RWPE2 (cell line): ENCODE measurements around the gene FRAS1.

Experiments
- ATAC-seq: fragments of 200-7000 bp; cut with Tn5 transposase; 3 replicates; pipeline ENCODE4 v1.9.1; 2021; ENCODE audit warnings: low read depth
- DNase-seq: peaks from one replicate; pipeline ENCODE4 v3.0.0-alpha.2; 2020; ENCODE audit warnings: low spot score
- H3K27ac ChIP-seq: fragments of 450-650 bp; 2 replicates; pipeline ENCODE4 v1.5.1; 2017; ENCODE audit warnings: mild to moderate bottlenecking; ENCODE audit not compliant: poor library complexity, severe bottlenecking
- H3K27me3 ChIP-seq: fragments of 250-450 bp; sonication (Bioruptor Pico); 2 replicates; pipeline ENCODE4 v1.5.1; 2021; ENCODE audit warnings: mild to moderate bottlenecking, moderate library complexity; ENCODE audit not compliant: insufficient read depth, poor library complexity, severe bottlenecking
- H3K36me3 ChIP-seq: fragments of 250-450 bp; sonication (Bioruptor Pico); 2 replicates; pipeline ENCODE4 v1.5.1; 2020; ENCODE audit warnings: low read depth, mild to moderate bottlenecking, moderate library complexity
- H3K4me1 ChIP-seq: fragments of 250-450 bp; sonication (Bioruptor Pico); 2 replicates; pipeline ENCODE4 v1.5.1; 2021; ENCODE audit warnings: mild to moderate bottlenecking, moderate library complexity; ENCODE audit not compliant: insufficient read depth, poor library complexity, severe bottlenecking
- H3K4me3 ChIP-seq: fragments of 250-450 bp; sonication (Bioruptor Pico); 2 replicates; pipeline ENCODE4 v1.5.1; 2021; ENCODE audit warnings: mild to moderate bottlenecking, moderate library complexity; ENCODE audit not compliant: severe bottlenecking
- H3K9me3 ChIP-seq: fragments of 250-450 bp; sonication (Bioruptor Pico); 2 replicates; pipeline ENCODE4 v1.5.1; 2021; ENCODE audit warnings: mild to moderate bottlenecking, moderate library complexity; ENCODE audit not compliant: severe bottlenecking
- TF ChIP-seq, protein P1 (sequence below): fragments of 450-650 bp; IDR thresholded peaks from one replicate; pipeline ENCODE4 v1.5.1; 2017; ENCODE audit warnings: mild to moderate bottlenecking, moderate library complexity; ENCODE audit not compliant: poor library complexity, severe bottlenecking

The FRAS1 gene

DNA sequence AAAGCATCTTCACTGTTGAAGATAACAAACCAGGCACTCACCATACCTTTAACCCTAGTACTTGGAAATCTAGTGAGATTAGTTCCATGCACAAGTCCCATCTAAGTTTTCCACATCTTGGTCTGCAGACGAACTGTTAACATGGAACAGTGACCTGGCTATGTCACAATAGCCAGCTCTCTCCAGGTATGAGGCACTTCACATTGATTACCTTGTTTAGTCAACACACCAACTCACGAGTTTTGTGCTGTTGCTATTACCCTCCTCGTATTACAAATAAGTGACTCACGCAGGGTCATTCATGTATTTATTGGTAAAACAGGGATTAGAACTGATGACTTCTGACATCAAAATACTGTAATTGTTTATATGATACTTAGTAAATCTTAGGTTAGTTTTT, 36.4 kb upstream of the FRAS1 start:
- no peak for DNase-seq
- no peak overlapping the region for H3K4me3 ChIP-seq
- TF ChIP-seq, protein P1, sequence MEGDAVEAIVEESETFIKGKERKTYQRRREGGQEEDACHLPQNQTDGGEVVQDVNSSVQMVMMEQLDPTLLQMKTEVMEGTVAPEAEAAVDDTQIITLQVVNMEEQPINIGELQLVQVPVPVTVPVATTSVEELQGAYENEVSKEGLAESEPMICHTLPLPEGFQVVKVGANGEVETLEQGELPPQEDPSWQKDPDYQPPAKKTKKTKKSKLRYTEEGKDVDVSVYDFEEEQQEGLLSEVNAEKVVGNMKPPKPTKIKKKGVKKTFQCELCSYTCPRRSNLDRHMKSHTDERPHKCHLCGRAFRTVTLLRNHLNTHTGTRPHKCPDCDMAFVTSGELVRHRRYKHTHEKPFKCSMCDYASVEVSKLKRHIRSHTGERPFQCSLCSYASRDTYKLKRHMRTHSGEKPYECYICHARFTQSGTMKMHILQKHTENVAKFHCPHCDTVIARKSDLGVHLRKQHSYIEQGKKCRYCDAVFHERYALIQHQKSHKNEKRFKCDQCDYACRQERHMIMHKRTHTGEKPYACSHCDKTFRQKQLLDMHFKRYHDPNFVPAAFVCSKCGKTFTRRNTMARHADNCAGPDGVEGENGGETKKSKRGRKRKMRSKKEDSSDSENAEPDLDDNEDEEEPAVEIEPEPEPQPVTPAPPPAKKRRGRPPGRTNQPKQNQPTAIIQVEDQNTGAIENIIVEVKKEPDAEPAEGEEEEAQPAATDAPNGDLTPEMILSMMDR = no peak
- no peaks in the 10 kb centered on the region for H3K36me3 ChIP-seq
- H3K27me3 ChIP-seq = no peaks in the 10 kb centered on the region
- H3K4me1 ChIP-seq = no peaks in the 10 kb centered on the region
- H3K27ac ChIP-seq = no peak overlapping the region
- ATAC-seq = no peak
- no peaks in the 10 kb centered on the region for H3K9me3 ChIP-seq

DNA sequence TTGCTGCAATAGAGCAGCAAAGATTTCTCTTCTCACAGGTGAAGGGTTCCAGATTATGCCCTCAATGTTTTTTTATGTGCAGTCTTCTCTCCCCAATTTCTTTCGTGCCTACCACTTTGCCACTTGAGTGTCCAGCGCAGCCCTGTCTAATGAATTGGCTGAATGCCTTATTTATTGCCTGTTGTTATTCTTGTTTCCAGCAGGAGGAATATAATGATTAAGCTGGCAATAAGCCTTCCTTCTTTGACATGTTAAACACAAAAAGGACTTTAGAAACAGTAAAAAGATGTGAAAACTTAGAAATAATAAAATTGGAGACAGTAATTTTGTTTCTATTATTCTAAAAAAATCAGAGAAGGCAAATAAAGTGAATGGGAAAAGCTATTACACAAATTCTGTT, 34.6 kb upstream of the FRAS1 start:
- no peak for DNase-seq

DNA sequence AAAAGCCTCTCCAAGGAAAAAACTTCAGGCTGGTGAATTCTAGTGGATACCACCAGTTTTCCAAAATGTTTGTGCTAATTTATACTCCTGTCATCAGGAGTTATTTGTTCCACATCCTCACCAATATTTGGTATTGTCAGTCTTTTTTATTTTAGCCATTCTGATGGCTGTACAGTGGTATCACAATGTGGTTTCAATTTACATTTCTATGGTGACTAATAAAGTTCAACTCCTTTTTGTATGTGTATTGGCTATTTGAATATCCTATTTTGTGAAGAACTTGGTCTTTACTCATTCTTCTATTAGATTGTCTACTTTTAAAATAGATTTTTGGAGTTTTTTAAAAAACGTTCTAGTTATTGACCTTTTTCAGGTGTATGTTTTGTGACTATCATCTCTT, 33.0 kb upstream of the FRAS1 start:
- Histone ChIP-seq H3K9me3 (no peaks in the 10 kb centered on the region), H3K27me3 (no peaks in the 10 kb centered on the region), H3K27ac (no peak overlapping the region), H3K4me1 (no peaks in the 10 kb centered on the region), H3K4me3 (no peak overlapping the region), H3K36me3 (no peaks in the 10 kb centered on the region)
- TF ChIP-seq, protein P1 = no peak
- DNase-seq (no peak), ATAC-seq (no peak)

More for the DNA sequence above, 34.6 kb upstream of the FRAS1 start:
- no peaks in the 10 kb centered on the region for H3K36me3 ChIP-seq
- ATAC-seq = no peak
- no peak overlapping the region for H3K27ac ChIP-seq
- TF ChIP-seq, protein P1 = peak; percentile 14
- no peaks in the 10 kb centered on the region for H3K27me3 ChIP-seq
- H3K9me3 ChIP-seq = no peaks in the 10 kb centered on the region
- H3K4me1 ChIP-seq = no peaks in the 10 kb centered on the region
- H3K4me3 ChIP-seq = no peak overlapping the region

DNA sequence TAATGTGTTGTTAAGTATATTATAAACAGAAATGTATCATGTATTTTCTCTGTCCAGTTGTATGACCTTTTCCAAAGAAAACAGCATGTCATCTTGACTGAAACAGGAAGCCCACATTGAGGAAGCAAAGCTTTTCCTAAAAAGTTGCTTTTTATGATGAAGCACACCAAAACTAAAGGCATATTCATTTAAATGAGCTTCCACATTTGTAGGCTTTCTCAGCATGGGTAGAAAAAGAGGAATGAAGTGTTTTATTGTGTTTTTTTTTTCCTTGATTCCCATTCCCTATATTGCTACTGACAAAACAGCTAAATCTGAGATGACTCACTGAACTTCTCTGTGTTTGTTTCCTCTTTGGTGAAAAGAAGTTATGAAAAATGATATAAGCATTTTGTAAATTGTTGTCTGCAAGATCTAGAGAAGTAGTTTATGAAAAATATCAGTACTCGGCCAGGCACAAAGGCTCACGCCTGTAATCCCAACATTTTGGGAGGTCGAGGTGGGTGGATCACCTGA, 32.5 kb upstream of the FRAS1 start:
- ATAC-seq = no peak
- H3K4me1 ChIP-seq = no peaks in the 10 kb centered on the region
- no peaks in the 10 kb centered on the region for H3K9me3 ChIP-seq
- DNase-seq = no peak
- TF ChIP-seq, protein P1 = no peak
- no peaks in the 10 kb centered on the region for H3K36me3 ChIP-seq
- H3K27ac ChIP-seq = no peak overlapping the region
- H3K27me3 ChIP-seq = no peaks in the 10 kb centered on the region
- H3K4me3 ChIP-seq = no peak overlapping the region

DNA sequence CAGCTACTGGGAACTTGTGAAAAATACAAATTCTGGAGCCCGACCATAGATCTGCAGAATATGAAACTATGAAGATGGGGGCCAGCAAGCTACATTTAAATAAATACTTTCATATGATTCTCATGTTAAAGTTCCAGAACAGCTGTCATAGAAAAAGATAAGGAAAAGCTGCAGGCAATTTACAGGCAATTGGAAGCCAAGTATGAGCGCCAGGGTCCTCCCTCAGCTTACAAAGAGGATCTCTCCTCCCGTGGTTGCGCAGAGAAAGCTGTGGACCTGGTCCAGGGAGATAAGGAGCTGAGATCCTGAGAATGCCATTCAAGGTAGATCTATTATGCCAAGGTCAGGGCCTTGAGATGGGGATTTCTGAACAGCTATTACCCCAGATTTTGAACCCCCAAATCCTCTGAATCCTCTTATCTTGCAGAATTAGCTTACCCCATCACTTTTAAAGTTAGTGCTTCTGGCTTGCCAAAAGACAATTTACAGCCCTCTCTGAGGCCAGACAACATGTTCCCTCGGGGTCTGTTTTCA, 25.6 kb upstream of the FRAS1 start:
- TF ChIP-seq, protein P1 = no peak
- Histone ChIP-seq H3K27me3 (no peaks in the 10 kb centered on the region), H3K27ac (no peak overlapping the region), H3K36me3 (no peaks in the 10 kb centered on the region), H3K4me3 (no peak overlapping the region), H3K4me1 (no peaks in the 10 kb centered on the region), H3K9me3 (no peaks in the 10 kb centered on the region)
- ATAC-seq (no peak), DNase-seq (no peak)
